Central memory CD4-positive, alpha-beta T cell (primary cell): ENCODE results near the gene COBL.

Experiments
- DNase-seq: peaks from one replicate; pipeline ENCODE4 v3.0.0; 2022

Gene COBL

GRCh38 chr7:51071427-51071826 is 245.2 kb downstream of the COBL start:
- no peak for DNase-seq

- no peak for DNase-seq
Measured at GRCh38 chr7:51070151-51070550, 246.5 kb downstream of the COBL start.

DNA sequence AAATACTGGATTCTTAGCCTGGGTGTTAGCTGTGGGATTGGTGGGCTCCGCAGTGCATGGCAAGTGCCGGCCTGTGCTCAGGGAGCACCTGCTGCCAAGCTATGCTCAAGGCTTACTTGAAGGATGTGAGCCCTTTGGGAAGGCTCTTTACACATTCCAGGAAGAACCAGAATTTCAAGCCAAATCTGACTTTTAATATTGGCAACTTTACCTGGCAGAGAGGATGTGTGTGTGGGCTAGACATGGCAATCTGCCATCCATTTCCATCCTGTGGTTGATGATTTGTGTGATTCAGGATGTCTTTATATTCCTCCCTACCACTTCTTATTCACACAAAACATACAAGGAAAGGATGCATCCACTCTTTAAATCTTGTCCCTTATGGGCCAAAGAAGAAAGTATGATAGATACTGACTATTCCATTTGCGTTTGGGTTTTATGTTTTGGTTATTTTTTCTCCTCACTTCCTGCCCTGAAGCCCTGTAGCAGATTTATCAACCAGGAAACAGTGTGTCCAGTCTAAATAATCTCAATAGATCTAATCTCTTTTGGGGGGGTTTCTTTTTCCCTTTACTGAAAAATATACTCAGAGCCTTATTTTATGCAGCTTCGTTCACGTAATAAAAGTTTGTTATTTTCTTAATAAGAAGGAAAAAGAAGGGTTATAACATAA is 247.1 kb downstream of the COBL start:
- no peak for DNase-seq

GRCh38 chr7:51068401-51068800 is 248.2 kb downstream of the COBL start:
- DNase-seq = no peak

DNA sequence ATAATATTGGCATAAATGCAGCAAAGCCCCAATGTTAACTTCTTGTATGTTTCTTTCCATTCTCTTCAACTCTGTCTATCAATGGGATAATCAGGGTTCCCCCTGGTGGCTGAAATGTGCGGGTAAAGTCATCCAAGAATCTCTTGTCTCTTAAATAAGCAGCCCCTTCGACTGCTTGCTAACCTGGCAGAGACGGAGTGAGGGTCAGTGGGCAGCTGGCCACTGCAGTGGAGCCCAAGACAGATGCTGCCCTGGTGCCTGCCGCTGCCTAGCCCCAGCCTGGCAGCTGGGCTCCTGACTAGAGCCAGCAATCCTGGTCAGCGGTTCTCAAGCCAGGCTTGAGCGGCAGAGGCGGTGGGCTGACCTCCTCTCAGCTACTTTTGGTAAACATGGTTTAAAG is 248.9 kb downstream of the COBL start:
- peak; percentile 3 for DNase-seq

DNA sequence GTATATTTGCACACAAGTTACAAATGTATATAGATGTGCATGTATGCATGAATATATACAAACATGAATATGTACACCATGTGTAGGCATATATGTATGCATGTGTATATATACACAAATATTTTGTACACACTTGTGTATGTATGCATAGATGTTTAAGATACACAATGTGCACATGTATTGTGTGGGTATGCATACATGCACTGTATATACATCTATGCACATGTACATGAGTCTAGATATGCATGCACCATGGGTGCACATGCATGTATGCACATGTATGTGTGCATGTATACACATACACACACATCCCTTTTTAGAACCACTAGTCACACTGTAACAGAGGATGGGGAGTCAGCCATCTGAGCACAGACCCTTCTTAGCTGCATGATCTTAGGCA is 249.4 kb downstream of the COBL start:
- no peak for DNase-seq

DNA sequence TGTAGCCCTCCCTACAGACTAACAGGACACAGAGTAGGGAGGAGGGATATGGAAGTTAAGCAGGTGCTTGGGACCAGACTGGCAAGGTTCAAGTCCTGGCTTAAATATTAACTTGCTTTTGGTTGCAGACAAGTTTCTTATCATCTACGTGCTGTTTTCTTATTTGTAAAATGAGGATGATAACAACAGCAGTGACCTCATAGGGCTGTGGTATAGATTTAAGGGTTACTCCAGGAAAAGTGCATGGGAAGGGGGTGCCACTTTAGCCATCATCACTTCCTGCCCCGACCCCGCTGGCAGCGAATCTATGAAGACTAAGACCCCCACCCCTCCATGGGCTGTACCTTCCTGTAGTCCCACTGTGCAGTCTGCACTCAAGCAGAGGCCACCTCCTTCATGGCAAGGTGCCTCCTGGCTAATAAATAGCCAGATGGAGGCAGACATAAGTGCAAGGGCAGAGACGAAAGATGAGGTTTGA is 250.2 kb downstream of the COBL start:
- no peak for DNase-seq

- DNase-seq = no peak
Measured at GRCh38 chr7:51065766-51066165, 250.8 kb downstream of the COBL start.

- DNase-seq = no peak
Measured at GRCh38 chr7:51064688-51065087, 251.9 kb downstream of the COBL start.

DNA sequence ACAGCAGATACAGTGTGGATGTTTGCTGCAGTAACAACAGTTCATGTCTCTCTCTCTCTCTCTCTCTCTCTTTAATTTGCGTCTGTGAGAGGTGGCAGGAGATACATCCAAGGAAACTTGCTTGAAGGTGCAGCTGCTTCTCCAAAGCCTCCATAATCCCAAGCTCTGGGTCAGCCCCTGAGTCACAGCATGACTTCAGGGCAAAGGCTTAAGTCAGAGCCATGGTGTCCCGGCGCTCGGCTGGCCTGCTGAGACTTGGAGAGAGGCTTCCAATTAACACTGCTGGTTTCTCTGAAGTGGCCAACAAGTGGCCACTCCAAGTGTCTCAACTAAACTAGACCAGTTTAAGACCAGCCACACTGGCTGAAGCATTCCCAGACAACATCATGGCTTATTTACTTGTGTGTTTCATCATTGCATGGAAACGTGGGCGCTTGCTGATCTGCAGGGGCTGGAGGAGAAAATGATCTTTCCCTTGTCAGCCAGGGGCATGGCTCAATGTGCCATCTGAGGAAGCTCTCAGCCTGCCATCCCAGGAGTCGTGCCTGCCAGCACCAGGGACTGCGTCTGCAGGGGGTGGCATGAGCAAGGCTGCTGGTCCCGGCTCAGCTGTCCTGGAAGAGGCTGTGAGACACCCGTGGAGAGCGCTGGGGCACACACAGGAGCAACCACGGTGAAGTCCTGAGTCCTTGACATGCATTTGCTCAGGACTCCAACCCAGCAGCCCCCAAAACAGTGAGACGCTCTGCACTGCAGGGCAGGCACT is 254.2 kb downstream of the COBL start:
- no peak for DNase-seq

DNA sequence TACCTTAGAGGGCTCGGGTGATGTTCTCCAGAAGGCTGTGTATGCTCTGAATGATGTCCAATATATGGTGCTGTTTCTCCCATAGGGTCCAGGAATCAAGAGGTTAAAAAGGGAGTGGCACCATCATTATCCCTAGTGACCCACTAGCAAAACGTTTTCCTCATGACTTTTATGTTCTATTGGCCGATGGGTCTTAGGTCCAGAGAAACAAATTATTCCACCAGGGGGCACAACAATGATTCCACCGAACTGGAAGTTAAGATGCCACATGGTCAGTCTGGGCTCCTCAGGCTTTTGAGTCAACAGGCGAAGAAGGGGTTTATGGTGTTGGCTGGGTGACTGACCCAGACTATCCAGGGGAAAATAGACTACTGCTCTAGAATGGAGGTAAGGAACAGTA is 256.1 kb downstream of the COBL start:
- no peak for DNase-seq

DNA sequence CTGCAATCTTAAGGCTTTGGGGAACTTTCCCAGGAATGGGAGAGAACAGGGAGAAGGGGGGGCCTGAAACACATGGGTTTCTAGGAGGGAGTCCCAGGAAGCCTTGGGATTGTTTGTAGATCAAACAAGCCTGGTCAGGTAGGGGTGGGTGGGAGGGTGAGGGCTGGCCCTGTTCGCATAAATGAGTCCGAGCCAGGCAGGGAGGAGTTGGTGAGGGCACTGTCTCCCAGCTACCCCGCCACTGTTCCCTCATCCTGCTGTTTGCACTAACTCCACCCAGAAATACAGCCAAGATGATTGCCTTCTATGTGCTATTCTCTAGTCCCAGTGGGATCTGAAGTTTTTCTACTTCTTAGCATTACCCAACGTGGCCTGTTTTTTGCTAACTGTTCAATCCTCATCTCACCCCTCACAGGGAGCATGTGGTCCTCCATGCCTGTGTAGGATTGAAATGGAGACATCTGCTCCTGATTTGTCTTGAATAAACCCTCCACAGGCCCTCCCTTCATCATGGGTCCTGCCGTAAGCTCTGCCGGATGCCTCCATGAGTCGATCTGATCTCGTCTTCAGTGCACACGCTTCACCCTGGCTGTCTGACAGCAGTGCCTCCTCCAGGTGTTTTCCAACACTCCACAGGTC is 257.0 kb downstream of the COBL start:
- DNase-seq = no peak

- no peak for DNase-seq
Measured at GRCh38 chr7:51058764-51059163, 257.8 kb downstream of the COBL start.

DNA sequence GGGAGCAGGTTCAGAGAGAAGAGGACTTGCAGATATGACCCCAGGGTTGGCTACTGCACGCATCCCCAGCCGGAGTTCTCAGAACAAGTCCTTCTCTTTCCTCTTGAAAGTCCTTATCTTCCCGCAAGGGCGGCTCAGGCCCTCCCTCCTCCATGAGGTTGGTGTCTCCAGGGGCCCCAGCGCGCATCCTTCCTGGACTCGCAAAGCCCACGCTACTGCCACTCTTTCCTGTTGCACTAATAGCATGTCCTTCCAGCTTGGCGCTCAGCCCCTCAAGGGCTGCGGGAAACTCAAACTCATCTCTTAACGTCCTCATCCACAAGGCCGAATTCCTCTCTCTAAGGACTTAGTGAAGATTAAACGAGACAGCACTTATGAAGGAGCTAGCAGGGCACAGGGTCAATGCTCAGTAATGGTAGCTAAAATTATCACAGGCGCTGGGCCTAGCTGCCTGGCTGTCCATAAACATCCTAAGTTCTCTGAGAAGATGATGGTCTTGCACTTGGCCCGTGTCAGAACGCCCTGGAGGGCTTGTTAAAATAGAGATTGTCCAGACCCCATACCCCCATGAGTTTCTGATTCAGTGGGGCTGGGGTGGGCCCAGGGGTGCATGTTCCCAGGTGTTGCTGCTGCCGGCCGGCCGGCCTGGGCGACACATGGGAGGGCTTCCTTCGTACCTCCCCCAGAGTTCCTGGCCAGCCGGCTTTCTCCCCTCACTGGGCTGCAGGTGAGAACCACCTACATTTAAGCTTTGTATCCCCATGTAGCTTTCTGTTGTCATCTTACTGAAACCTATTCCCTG is 261.4 kb downstream of the COBL start:
- DNase-seq = no peak

- no peak for DNase-seq
Measured at GRCh38 chr7:51054231-51054630, 262.4 kb downstream of the COBL start.

GRCh38 chr7:51053160-51053925 is 263.3 kb downstream of the COBL start:
- no peak for DNase-seq

- DNase-seq = no peak
Measured at GRCh38 chr7:51046482-51046881, 270.1 kb downstream of the COBL start.

GRCh38 chr7:51046103-51046466 is 270.5 kb downstream of the COBL start:
- DNase-seq = no peak

DNA sequence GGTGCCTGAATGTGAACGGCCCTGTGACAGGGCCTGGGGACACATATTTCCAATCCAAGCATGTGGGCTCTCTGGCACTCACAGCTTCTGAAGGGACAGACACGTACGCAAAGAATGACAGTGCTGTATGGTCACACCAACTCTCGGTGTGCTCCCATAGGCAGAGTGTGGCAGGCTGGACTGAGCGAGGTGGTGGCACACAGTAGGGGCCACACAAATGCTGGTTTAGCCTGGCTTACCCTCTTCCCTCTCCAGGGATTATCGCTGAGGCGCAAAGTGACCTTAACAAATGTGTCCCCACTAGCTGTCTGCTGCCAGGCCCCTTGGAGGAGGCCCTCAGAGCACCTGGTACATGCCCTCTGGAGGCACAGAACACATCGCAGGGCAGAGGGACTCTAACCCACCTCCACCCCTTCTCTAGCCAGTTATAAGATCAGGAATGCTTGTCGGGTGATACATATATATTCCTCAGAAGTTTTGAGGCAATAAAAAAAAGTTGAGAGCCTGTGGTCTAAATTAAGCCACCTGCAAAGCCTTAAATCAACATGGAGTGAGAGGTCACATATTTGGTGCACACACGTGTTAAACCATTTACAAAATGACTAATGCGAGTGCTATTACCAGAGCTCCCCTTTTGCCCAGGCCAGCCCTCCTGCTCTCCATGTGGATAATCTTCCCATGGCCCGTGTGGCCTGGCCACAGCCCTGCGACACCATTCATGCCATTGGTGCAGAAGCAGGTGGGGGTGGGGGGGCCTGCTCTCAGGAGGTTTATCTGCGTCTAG is 271.1 kb downstream of the COBL start:
- no peak for DNase-seq

GRCh38 chr7:51043461-51043860 is 273.1 kb downstream of the COBL start:
- DNase-seq = no peak

GRCh38 chr7:51040787-51041186 is 275.8 kb downstream of the COBL start:
- DNase-seq = no peak

- no peak for DNase-seq
Measured at GRCh38 chr7:51038573-51038972, 278.0 kb downstream of the COBL start.
